Prostate gland (tissue), 2 donors: ENCODE measurements around the gene SLC22A14.

Source experiments
- POLR2A ChIP-seq: fragments of 450-650 bp; IDR thresholded peaks from one replicate; pipeline ENCODE4 v1.6.1; 2016; ENCODE audit warnings: antibody characterized with exemption, mild to moderate bottlenecking
- POLR2AphosphoS5 ChIP-seq: sonication (generic); formaldehyde crosslinking; IDR thresholded peaks from one replicate; pipeline ENCODE4 v1.6.1; 2017; ENCODE audit warnings: antibody characterized with exemption
- TF ChIP-seq, protein P1 (sequence below), 4 experiments: fragments of 200-600 bp in 2 of 4; fragments of 450-650 bp in 2 of 4; sonication (generic) in 2 of 4; IDR thresholded peaks; 1 replicate in 3 of 4; 2 replicates in 1 of 4; pipeline ENCODE4 v1.5.1; 2016 to 2019; ENCODE audit warnings: antibody characterized with exemption in 4 of 4, mild to moderate bottlenecking in 2 of 4, moderate library complexity in 2 of 4

DNA sequence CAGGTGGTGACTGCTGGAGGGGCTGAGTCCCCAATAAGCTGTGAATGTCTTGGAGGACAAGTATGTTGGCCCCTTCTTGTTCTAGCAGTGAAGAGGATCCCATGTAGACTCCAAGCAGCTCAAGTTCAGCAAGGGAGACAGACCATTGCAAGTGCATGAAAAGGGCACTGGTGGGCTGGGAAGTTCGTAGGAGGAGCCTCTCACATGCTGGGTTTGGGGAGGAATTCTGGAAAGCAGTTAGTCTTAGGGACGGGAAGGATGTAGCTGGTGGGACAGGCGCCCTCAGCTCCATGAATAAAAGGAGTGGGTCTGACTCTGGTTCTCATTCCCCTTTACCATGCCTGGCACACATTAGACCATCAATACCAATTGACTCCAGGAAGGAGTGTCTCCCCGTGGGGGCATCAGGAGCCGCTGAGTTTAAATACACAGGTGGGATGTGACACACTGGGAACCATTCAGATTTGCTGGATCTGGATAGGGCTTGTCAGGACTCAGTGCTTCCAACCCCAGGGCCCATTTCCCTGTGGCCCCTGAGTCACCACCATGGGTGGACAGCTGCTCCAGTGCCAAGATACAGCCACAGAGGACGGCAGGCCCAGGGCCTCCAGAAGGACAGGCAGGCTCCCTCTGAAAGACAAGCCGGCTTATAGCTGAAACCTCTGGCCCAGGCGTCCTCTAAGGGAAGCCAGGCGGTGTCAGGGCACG is 63.9 kb downstream of the SLC22A14 start:
- TF ChIP-seq POLR2A (no peak), POLR2AphosphoS5 (no peak)
- TF ChIP-seq, protein P1, sequence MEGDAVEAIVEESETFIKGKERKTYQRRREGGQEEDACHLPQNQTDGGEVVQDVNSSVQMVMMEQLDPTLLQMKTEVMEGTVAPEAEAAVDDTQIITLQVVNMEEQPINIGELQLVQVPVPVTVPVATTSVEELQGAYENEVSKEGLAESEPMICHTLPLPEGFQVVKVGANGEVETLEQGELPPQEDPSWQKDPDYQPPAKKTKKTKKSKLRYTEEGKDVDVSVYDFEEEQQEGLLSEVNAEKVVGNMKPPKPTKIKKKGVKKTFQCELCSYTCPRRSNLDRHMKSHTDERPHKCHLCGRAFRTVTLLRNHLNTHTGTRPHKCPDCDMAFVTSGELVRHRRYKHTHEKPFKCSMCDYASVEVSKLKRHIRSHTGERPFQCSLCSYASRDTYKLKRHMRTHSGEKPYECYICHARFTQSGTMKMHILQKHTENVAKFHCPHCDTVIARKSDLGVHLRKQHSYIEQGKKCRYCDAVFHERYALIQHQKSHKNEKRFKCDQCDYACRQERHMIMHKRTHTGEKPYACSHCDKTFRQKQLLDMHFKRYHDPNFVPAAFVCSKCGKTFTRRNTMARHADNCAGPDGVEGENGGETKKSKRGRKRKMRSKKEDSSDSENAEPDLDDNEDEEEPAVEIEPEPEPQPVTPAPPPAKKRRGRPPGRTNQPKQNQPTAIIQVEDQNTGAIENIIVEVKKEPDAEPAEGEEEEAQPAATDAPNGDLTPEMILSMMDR (IDR thresholded peaks at IDR 0.05) = no peak
